Cardiac fibroblast (primary cell): ENCODE data around the gene CNOT2.
"Not testable (repeated sequence)": the region's sequence is repeated elsewhere in the genome, so short reads cannot be mapped to it uniquely, and the experiment has no call there.

Source experiments
- DNase-seq, 2 donors: peaks; one replicate each; pipeline versions ENCODE4 v3.0.0 to v3.0.0-alpha.2; 2010; ENCODE audit warnings: low read depth in 2 of 2
- H3K4me3 ChIP-seq, 2 donors: replicated peaks in 1 of 2; 1 replicate in 1 of 2; 2 replicates in 1 of 2; pipeline ENCODE4 v1.5.1; 2011; ENCODE audit warnings: low read depth in 2 of 2, low read length in 2 of 2, mild to moderate bottlenecking in 2 of 2, moderate library complexity in 1 of 2
- TF ChIP-seq, protein P1 (sequence below): IDR thresholded peaks from one replicate; pipeline ENCODE4 v1.5.1; 2011; ENCODE audit warnings: low read depth, mild to moderate bottlenecking, low read length, inconsistent platforms

Gene CNOT2

DNA sequence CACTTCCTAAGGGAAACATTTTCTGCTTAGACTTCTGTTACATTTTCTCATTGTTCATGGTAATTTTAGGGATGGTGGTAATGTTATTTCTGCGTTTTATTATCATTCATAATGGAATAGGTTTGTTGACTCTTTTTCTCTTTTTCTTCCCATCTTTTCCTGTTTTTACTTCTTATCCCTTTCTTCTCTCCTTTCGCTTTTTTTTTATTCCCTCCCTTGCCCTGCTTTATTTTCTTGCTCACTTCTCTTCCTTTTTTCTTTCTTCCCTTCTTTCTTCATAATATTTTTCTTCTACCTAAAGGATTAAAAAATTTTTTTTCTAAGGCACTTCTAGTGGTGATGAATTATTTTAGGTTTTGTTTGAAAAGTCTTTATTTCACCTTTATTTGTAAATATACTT lies 45.6 kb downstream of the CNOT2 start:
- no peak overlapping the region for H3K4me3 ChIP-seq
- DNase-seq = no peak
- TF ChIP-seq, protein P1, sequence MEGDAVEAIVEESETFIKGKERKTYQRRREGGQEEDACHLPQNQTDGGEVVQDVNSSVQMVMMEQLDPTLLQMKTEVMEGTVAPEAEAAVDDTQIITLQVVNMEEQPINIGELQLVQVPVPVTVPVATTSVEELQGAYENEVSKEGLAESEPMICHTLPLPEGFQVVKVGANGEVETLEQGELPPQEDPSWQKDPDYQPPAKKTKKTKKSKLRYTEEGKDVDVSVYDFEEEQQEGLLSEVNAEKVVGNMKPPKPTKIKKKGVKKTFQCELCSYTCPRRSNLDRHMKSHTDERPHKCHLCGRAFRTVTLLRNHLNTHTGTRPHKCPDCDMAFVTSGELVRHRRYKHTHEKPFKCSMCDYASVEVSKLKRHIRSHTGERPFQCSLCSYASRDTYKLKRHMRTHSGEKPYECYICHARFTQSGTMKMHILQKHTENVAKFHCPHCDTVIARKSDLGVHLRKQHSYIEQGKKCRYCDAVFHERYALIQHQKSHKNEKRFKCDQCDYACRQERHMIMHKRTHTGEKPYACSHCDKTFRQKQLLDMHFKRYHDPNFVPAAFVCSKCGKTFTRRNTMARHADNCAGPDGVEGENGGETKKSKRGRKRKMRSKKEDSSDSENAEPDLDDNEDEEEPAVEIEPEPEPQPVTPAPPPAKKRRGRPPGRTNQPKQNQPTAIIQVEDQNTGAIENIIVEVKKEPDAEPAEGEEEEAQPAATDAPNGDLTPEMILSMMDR = no peak

DNA sequence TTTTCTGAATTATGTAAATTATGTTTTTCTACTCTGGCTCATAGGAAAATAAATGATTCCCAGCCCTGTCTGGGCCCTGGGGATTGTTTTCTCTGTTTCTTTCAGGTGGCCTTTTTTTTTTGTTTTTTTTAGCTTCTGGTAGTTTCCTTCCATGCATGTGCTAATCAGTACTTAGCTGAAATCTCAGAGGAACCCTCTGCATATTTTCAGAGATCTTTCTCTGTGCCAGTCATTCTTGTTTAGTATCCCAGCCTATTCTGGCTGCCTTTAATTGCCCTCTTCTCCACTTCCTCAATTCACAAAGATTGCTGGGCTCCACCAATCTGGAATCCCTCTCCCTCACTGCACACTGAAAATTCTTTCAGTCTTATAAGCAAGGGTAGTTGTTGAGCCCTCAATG lies 46.9 kb downstream of the CNOT2 start:
- DNase-seq = peak; percentile 25 to 38
- TF ChIP-seq, protein P1 = no peak
- H3K4me3 ChIP-seq = no peak overlapping the region

DNA sequence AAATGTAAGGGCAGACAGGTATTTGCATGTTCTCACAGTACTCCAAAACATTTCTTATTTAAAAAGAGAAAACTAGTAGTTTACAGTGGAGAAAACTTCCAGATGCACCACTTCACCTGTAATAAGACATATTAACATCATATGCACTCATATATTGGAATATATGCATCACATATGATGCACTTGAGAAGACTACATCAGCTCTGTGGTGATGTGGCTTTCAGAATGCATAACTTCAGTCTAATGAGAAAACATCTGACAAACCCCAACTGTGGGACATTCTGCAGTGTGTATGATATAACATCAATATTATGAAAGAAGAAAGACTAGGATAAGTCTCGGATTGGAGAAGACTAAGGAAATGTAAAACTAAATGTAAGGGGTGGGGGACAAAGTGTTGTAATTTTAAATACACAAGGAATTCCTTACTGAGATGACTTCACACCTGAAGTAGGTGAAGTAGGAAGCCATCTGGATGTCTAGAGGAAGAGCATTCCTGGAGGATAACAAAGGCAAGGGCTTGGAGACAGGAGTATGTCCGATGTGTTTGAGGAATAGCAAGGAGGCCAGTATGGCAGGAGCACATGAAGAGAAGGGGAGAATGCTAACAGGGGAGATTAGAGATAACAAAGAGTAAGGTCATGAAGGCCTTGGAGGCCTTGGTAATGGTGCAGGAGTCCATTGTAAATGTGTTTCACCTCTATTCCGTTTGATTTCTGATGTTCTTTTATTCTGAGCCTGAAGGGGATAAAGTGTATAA lies 49.0 kb downstream of the CNOT2 start:
- TF ChIP-seq, protein P1 = no peak
- no peak overlapping the region for H3K4me3 ChIP-seq
- DNase-seq = no peak

DNA sequence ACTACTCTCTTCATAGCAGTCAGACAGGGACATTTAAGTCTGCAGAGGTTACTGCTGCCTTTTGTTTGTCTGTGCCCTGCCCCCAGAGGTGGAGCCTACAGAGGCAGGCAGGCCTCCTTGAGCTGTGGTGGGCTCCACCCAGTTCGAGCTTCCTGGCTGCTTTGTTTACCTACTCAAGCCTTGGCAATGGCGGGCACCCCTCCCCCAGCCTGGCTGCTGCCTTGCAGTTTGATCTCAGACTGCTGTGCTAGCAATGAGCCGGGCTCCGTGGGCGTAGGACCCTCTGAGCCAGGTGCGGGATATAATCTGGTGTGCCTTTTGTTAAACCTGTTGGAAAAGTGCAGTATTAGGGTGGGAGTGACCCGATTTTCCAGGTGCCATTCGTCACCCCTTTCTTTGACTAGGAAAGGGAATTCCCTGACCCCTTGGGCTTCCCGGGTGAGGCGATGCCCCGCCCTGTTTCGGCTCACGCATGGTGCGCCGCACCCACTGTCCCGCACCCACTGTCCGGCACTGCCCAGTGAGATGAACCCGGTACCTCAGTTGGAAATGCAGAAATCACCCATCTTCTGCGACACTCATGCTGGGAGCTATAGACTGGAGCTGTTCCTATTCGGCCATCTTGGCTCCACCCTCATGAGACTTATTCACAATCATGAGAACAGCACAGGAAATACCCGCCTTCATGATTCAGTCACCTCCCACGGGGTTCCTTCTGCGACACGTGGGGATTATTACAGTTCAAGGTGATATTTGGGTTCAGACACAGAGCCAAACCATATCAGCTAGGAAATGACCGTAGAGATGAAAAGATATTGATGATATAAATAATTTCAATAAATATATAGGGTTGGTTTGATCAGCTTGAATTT lies 61.7 kb downstream of the CNOT2 start:
- H3K4me3 ChIP-seq = not testable (repeated sequence)
- peak in 1 of 2 donors; percentile 66 for DNase-seq

DNA sequence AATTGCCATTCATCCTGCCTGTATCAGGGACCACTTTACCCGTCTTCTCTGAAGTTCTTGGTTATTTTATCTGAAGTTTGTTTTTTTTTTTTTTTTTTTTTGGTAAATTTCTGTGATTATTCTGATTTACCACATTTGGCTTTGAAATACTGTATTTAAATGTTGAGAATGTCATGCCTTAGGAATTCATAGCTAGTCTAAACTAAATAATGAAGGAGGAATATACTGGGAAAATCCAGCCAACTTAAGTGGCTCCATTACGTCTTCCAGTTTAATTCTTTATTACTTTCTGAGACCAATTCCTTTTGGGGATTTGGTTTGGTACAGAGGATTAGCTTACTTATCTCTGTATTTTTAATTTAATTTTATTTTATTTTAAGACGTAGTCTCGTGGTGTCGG lies 62.6 kb downstream of the CNOT2 start:
- H3K4me3 ChIP-seq = no peak overlapping the region
- DNase-seq = peak in 1 of 2 donors; percentile 26
- TF ChIP-seq, protein P1 = no peak

DNA sequence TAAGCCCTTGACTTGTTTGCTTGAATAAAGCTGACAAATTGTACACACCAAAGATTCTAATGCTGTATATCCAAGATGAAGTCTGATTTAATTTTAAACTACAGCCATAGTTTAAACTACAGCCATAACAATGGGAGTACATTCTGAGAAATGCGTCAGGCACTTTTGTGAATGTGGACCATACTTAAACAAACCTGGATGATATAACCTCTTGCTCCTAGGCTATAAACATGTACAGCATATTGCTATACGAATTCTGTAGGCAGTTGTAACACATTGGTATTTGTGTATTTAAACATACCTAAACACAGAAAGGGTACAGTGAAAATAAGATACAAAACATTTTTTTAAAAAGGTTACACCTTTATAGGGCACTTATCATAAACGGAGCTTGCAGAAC lies 63.4 kb downstream of the CNOT2 start:
- TF ChIP-seq, protein P1 = no peak
- DNase-seq = no peak
- no peak overlapping the region for H3K4me3 ChIP-seq

DNA sequence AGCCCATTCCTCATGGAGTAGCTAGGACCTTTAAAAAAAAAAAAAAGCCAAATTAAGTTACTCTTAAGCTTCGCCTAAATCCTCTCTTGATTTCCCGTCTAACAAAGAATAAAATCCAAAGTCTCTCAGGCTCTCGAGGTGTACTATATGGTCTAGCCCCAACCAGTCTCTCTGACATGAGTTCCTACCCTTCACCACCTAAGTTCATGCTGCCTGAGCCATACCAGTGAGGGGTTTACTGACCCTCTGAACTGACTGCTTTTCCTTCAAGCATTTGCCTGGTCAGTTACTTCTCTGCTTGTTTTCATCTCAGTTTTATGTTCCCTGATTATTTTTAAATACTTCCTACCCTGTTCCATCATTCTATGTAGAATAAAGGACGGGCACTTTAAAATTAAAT lies 64.6 kb downstream of the CNOT2 start:
- no peak overlapping the region for H3K4me3 ChIP-seq
- TF ChIP-seq, protein P1 = no peak
- DNase-seq = no peak
